Measurements from ENCODE around the gene ASB1. TPM values are rescaled to one million over a fixed set of nuclear protein-coding genes. Genes with fewer than 3 reads are reported as not detected.

ASB1 gene, protein sequence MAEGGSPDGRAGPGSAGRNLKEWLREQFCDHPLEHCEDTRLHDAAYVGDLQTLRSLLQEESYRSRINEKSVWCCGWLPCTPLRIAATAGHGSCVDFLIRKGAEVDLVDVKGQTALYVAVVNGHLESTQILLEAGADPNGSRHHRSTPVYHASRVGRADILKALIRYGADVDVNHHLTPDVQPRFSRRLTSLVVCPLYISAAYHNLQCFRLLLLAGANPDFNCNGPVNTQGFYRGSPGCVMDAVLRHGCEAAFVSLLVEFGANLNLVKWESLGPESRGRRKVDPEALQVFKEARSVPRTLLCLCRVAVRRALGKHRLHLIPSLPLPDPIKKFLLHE
- total RNA-seq, result 21.3 and 41.7 TPM in 2 replicates

DNA sequence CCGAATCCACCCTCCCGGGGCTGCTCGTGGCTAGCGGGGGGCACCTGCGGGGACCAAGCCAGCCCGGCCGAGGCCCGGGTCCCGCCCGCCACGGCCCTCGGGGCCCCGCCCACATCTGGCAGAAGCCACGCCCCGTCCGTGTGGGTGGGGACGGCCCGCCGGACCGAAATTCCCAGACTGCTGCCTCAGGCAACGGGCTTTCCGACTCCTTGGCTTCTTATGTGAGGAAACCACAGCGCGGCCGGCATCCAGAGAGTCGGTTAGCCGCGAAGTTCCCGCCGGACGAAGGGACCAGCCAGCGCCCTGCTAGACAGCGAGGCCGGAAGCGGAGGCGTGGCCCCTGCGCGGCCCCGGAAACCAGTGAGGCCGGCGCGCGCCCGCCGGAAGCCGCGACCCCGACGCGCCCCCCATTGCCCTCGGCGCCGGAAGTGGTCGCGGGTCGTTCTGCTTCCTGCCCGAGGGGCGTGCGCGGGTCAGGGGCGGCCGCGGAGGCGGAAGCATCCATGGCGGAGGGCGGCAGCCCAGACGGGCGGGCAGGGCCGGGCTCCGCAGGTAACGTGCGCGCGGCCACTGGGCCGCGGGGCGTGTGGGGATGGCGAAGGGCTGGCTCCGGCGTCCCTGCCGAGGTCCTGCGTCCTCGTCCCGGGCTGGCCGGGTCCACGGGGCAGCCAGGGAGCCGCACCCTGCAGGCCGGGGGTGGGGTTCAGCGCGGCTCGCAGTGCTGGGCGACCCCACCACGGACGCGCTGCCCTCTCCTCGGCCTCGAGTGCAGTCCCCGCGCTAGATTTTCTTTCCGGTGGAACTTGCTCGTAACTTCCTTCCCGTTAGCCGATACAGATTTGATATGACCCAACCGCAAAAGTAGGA lies at the start of gene ASB1:
Gene ASB1 (plus strand): TSS at position 360 of the 867 bp plus-strand sequence. CDS start 144 bp downstream, at position 504.

Other genes with a start within 250 kb of the ASB1 start
- 23.6 and 30.5 TPM in 2 replicates for gene ILKAP, start 223.2 kb upstream of the ASB1 start, total RNA-seq
- gene HES6, start 186.9 kb upstream of the ASB1 start, total RNA-seq, result 3.4 and 23.2 TPM in 2 replicates
- gene PER2, start 138.3 kb upstream of the ASB1 start, total RNA-seq, result 11.3 and 20.5 TPM in 2 replicates
- gene TRAF3IP1, start 106.4 kb upstream of the ASB1 start, total RNA-seq, result 8.5 and 18.9 TPM in 2 replicates